HG03135 (cell line): ENCODE results near the gene HTRA1.

ENCODE experiments used
- ATAC-seq: cut with Tn5 transposase; IDR thresholded peaks from one replicate; pipeline ENCODE4 v1.9.1; 2021; ENCODE audit warnings: mild to moderate bottlenecking, moderate library complexity; ENCODE audit not compliant: unreplicated experiment

Gene HTRA1

GRCh38 chr10:122550427-122550826, 89.1 kb downstream of the HTRA1 start:
- ATAC-seq, result no peak

- no peak for ATAC-seq
Observed at GRCh38 chr10:122550983-122551382, 89.6 kb downstream of the HTRA1 start.

GRCh38 chr10:122551450-122551849, 90.1 kb downstream of the HTRA1 start:
- ATAC-seq, result no peak

DNA sequence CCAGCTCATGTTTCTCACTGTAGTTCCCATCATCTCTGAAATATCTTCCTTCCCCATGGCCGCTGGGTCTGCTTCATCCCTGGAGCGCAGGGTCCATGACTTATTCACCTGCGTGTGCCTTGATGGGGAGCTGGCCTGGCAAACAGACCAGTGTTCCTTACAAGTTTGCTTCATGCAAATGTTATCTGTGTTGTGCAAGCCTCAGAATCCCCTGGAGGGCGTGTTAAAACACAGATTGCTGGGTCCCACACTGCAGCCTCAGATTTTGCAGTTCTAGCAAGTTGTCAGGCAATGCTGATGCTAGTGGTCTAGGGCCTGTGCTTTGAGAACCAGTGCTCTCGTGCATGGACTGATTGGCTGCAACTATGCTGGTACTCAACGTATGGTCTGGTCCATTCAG, 92.0 kb downstream of the HTRA1 start:
- ATAC-seq, result no peak

DNA sequence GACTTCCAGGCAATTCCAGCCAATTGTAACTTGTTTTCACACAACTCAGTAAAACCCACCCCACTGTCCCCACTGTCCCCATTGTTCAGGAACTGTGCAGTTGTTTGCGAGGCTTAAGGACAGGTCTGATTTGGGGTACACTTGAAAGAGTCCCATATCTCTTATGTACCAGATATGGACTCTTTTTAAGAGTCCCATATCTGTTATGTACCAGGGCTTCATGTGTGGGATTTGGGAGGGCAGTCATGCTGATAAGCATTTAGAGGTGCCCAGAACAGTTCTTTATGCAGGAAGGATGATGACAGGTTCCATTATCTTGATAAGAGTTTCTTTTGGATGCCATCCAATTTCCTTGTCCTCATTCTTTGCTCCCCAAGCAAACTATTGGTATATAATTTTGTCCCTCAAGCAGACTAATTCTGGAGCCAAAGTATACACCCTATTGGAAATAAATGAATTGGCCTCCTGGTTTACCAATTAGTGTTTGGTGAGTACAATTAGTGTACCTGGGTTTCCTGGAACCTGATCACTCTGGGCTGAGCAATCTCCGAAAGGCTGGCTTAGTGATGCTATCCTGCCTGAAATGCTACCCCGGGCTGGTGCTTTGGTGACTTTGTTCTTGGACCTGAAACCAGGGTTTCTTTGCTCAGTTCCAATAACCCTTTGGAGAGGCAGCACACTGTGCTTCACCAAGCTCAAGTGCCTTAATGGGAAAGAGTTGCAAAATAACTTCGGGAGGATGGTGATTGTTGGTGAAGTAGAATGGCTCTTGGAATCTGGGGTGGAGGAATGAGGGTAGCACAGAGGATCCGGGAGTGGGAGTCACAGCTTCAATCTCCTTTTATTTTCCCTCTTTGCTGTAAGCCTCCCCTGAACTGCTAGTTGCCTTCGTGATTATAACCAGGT, 93.0 kb downstream of the HTRA1 start:
- no peak for ATAC-seq

GRCh38 chr10:122555442-122555841, 94.1 kb downstream of the HTRA1 start:
- no peak for ATAC-seq

DNA sequence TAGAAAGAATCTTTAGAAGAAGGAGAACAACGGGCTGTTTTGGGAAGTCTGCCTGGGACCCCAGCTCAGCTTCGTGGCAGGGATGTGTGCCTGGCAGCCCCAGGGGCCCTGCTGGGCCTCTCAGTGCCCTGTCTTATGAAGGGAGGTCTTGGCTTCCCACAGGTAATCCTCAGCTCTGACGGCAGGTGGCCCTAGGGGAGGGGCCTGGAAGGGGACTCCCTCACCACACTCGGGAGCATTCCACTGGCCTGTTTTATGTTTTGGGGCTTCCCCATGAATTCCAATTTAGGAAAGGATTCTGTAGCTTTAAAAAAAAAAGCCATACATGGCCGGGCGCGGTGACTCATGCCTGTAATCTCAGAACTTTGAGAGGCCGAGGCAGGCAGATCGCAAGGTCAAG, 96.2 kb downstream of the HTRA1 start:
- ATAC-seq, result no peak

DNA sequence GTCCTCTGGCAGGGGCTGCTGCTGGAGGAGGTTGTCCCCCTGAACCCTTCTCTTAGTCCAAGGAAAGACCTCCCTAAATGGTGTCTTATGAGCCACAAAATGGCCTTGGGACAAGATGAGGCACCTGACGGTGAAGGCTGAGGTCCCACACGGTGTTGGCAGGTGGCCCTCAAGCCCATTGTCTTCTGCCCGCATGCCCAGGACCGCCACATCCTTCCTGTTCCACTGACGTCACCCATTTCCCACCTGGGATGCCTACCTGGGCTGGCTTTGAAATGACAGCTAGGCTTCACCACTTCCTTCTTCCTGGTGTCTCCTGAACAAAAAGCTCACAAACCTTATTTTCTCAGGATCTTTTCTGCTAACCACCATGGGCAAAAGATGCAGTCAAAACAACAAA, 97.1 kb downstream of the HTRA1 start:
- ATAC-seq, result no peak

- no peak for ATAC-seq
Observed at GRCh38 chr10:122559228-122559627, 97.9 kb downstream of the HTRA1 start.

DNA sequence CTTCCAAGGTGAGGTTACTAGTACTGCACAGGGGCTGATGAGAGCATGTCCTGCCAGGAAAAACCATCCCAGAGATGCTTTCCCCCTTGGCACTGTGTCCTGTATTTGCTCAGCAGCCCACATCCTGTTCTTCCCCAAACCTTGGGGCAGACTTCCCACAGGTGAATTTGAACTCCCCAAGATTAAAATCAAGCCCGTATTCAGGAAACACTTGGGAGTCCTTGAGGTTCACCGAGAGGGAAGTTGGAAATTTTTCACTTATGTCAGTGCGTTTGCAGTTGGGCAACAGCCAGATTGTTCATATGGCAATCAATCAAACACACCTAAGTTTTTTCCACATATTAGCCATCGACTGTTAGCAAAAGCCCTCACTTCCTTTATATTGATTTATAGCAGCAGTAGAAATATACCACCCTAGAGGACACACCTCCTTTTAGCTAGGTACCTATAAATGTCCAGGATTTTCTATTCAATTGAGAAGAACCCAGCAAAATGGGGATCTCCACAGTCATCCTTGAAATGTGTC, 99.0 kb downstream of the HTRA1 start, which contains the start of gene DMBT1:
TSS of gene DMBT1 (plus strand) at position 476 of the 526 bp plus-strand sequence. CDS start at position 493, 17 bp downstream.
- no peak for ATAC-seq

GRCh38 chr10:122561212-122561611, 99.9 kb downstream of the HTRA1 start:
- no peak for ATAC-seq

GRCh38 chr10:122561792-122562191, 100.4 kb downstream of the HTRA1 start:
- no peak for ATAC-seq
